M059J (cell line): ENCODE measurements around the gene PREX1. TPM values are rescaled to one million over a fixed set of nuclear protein-coding genes. Genes with fewer than 3 reads are reported as not detected.

Experiments
- DNase-seq: peaks from one replicate; pipeline ENCODE4 v3.0.0-alpha.2; 2012; ENCODE audit warnings: low read depth
- total RNA-seq: library from RNA; depleted of rRNA; stranded (reverse); fragments of >200 nt; shearing (Covaris generic); gene quantifications from 2 replicates; pipeline ENCODE4 v1.2.3, GENCODE V29; 2014

The PREX1 gene
- total RNA-seq, 1 experiment from 2014 or later = 5.2 TPM

DNA sequence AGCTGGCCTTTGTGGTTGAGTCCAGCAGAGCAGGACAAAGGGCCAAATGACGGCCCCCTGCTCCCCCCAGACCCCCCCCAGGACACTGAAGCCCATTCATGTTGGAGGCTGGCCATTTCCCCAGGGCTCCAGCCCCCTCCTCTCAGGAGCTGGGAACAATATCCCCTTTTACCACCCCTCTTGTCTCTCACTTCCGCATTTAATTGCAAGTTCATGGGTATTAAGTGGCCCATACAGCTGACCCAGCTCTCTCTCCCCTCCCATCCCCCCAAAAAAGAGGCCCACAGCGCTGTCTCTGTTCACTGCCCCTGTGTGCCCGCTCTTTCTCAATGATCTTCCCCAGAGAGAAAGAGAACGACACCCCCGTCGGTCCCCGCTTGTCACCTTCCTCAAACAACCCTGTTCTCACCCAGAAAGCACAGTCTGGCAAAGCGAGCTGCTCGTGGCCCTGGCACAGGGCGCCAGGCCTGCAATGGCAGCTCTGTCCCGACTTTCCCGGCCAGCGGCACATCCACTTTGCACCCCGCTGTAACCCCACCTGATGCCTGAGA is 30.4 kb downstream of the PREX1 start:
- DNase-seq = no peak

DNA sequence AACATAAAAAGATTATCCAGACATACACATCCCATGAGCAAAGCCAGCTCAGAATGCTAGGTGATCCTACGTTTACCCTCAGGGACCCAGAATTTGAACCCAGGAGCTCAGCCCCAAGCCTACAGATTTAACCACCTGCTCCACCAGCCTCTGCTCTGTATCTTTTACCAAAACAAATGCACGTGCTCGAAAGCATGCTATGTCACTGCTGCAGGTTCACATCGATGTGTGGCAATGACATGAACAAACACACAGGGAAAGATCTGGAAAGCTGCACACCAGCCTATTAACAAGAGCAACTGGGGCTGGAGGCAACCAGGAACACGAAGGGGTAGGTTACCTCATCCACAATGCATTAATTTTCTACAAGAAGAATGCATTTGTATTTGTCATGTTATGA is 32.1 kb downstream of the PREX1 start:
- no peak for DNase-seq

DNA sequence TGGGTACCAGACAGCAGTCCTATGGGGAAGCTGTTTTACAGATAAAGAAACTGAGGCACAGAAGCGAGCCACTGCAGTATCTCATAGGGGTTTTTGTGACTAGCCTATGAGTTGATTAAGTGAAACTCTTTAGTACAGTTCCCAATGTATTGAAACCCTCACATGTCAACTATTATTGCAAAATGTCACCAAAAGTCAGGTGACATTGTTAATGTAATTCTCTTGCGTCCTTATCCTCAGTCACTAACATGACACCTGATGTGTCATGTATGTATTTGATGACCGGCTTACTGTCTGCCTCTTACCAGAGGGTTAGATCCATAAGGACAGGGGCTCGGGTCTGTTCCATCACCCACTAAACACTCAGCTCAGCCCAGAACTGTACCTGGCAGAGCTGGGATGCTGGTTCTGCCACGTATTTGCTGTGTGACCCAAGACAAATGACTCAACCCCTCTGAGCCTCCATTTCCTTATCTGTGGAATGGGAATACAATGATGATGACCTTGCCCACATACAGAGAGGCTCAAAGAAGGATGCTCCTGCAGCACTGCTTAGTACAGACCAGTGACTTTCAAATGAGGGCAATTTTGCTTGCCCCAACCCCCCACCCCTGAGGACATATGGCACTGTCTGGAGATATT is 32.9 kb downstream of the PREX1 start:
- DNase-seq = no peak

DNA sequence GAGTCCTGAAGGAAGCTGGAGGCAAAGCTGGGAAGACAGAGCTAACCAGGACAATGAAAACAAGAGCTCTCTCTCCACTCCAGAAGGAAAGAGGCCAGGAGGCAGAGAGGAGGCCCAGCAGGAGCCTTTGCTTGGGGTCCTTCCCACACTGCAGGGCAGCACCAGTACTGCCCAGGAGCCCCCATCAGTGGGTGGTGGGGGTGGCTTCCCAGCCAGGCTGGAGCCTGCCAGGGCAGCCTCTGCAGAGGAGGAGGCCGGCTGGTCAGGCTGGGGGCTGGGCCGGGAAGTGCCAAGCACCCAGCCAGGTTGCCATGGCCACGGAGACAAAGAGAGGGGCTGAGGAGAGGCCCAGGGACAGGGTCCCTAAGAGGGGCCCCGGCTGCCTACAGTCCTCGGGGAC is 33.4 kb downstream of the PREX1 start:
- DNase-seq = no peak

DNA sequence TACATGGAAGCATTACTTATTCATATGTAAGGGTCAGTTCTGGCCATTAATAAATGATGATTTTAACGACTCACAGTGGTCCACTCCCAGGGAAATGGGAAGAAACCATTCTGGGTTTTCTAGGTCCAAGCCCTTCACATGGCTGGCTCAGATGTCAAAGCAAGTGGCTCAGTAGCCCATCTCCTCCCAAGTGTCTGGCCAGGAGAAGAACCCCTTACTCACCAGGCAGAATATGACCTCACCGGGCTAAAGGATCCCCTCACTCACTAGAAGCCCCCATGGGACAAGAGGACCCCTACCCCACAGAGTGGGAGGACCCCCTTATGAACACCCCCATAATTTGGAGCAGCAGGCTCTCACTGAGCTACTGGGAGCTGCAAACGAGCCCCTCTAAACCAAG is 34.0 kb downstream of the PREX1 start:
- no peak for DNase-seq

DNA sequence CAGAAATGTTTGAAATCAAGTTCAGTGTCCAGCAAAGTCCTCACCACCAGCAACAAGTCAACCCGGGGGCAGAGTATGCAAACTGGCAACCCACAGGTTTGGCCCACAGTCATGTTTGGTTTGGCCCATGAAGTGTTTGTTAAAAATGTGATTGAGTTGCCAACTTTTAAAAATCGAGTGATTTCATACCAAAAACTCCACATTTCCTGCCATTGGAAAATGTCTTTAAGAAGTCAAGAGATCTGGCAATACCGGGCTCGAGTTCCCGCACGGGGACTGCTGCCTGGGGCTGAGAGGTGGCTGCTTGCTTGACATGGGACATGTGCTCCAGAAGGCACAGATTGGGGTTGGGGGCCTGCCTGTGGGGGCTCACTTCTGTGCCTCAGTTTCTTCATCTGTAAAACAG is 36.1 kb downstream of the PREX1 start:
- peak; percentile 75 for DNase-seq

DNA sequence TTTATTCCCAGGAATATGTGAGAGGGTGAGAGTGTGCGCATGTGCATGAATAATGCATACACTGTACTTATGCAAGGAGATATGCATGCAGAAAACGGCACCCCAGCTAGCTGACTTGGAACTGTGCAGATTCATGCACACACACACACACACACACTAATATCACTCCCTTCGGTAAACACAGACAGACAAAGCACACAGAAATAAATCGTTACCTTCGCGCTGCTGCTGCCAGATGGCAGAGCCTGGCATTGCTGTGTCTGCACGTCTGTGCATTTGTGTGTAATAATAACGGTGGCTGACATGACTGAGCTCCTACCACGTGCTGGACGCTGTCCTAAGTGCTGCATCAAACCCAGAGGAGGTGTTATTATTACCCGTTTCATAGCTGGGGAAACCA is 36.8 kb downstream of the PREX1 start:
- no peak for DNase-seq

DNA sequence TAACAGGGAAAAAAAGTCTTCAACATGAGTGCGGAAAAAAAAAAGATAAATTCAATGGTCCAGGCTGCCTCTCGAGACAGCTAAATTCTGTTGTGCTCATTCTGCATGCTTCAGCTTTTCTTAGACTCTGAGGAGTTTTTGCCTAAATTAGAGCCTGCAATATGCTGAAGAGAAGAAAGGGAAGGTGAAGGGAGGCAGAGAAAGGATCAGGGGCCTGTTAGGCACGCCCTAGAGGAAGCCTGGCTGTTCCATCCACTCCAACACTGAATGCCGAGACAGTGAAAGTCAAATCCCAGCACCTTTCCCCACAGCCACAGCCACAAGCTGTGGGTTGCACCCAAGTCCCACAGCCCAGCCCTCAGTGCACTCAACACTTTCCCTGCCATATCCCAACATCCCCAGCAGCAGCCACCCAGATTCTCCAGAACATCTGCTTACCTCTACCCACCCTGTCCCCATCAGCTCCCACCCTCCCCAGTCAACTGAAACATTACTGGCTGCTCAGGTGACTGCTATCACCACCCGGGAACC is 37.3 kb downstream of the PREX1 start:
- DNase-seq = no peak

DNA sequence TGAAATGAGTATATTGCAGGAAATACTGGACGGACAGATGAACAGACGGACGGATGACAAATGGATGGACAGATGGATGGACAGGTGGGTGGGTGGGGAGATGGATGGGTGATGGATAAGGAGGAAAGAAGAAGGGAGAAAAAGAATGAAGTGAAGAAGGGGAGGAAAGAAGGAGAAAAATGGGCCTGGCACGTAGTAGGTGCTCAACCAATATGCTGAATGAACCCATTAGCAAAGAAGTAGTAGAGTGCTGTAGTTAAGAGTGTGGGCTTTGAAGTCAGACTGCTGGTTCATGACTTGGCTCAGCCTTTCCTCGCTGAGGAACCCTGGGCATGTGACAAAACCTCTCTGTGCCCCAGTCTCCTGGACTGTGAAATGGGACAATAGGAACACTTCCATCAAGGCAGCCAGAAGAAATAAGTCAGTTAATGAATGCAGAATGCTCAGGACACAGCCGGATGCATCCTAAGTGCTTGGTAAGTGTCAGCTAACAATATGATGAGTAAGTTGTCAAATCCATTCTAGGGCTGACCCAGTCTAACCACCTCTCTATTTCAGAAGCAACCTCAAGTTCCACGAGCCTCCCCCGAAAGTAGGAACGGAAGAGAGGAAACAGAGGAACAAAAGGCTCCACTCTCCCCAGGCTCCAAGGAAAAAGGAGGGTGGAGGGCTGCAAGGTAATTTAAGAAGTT is 37.9 kb downstream of the PREX1 start:
- no peak for DNase-seq

DNA sequence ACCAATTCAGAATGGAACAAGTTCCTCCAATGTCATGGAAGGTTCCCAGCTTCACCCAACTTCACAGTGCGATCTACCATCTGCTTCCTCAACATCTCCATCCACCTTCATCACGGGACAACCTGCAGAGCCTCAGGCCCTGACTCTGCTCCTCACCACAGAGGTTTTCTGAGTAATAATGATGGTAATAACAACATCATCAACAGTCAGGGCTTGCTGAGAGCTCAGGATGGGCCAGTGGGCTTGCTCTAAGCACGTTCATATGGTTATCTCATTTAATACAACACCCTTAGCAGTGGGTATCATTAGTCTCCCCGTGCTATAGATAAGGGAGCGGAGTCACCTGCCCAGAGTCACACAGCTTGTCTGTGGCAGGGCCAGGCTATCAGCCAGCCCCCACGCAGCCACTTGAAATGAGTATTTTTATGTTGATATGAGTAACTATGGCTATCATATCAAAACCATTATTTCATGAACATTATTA is 38.6 kb downstream of the PREX1 start:
- no peak for DNase-seq

DNA sequence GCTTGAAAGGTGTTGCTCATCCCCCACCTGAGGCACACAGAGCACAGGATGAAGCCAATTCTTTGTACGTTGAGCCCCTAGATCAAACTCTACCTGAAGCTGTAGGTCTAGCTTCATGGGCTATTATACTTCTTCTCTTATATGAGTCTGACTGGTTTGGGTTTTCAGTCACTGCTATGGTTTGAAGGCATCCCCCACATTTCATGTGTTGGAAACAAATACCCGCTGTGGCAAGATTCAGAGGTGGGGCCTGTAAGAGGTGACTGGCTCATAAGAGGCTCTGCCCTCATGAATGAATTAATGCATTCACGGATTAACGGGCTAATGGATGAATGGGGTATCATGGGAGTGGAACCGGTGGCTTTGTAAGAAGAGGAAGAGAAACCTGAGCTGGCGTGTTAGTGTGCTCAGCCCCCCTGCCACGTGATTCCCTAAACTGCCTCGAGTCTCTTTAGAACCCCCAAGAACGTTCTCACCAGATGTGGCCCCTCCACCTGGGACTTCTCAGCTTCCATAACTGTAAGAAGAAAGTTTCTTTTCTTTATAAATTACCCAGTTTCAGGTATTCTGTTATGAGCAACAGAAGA is 39.2 kb downstream of the PREX1 start:
- no peak for DNase-seq

DNA sequence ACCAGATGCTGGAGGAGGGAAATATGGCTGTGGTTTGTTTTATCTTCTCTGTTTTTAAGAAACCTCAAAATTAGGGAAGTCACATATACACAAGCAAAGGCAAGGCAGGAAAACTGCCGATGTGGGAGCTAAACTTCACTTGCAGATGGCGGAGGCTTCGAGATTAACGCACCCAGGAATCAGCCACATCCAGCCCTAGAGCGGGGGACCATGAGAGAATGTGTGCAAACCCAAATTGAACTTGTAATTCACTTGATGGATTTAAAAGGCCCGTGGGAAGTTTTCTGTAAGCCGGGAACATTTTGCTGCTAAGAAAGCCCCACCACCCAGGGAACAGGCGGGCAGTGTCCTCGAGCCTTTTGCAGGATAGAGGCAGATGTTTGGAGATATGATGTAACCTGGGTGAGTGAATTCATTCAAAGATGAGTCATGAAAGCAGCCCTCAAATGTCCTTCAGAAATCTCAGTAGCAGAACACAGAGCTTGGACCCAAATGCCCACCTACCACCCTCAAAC is 39.9 kb downstream of the PREX1 start:
- peak; percentile 70 for DNase-seq

DNA sequence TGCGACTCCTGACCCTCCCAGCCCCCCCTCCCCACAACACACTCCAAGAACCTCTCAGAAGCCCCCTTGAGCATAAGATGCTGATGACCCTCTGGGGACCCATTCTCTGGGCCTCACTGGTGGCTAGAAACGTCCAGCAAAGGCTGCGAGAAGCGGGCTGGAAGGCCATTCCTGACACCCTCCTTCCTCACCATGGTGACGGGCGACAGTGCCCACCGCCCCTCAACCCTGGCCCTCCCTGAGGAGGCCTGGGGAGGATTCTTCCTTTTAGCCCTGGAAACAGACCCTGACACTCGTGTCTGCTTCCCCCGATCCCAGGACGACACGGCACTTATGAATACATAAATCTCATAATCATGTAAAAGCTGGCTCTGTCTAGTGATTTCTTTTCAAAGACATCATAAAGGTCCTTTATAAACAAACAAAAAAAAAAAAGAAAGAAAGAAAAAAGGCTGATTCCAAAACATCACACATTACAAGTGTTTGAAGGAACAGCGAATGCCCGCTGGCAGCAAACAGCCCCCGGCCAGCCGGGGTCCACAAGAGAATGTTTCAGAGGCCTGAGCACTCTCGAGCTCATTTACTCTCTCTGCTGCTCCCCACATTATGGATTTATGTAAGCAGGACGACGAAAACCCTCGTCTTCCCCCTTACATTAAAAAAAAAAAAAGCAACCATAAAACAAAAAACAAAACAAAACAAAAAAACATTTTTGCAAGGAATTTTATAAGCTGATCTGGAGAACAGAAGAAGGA is 40.7 kb downstream of the PREX1 start:
- DNase-seq = no peak

DNA sequence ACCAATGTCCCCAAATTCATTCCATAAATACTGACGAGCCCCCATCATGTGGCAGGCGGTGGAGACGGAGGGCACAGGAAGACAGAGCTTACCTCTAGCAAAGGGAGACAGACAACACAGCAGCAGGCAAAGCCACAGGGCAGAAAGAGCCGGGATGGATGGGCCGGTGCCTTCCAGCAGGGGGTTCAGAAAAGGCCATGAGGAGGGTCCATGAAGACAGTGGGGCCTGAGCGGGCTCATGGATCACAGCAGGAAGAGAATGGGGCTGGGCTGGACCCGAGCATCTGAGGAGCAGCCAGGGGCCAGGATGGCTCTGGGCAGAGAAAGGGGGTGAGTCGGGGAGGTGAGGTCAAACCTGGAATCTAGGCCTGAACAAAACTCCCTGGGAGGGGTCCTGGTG is 42.0 kb downstream of the PREX1 start:
- DNase-seq = no peak

DNA sequence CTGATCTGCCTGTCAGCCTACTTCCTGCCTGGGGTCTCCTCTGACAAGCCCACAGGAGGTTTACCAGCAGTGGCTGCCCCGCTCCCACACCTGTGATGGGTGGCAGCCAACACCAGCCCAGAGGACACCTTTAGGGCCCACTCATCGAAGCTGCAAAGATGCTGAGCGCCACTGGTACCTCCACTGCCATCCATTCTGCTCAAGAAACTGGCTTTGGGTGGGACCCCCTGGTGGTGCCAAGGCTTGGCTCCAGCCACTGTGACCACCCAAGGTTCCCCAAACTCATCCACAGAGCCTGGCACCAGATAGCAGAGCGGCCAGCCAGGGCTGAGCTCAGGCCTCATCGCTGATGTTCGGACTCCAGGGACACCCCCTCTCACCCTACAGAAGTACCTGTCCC is 42.5 kb downstream of the PREX1 start:
- DNase-seq = no peak

DNA sequence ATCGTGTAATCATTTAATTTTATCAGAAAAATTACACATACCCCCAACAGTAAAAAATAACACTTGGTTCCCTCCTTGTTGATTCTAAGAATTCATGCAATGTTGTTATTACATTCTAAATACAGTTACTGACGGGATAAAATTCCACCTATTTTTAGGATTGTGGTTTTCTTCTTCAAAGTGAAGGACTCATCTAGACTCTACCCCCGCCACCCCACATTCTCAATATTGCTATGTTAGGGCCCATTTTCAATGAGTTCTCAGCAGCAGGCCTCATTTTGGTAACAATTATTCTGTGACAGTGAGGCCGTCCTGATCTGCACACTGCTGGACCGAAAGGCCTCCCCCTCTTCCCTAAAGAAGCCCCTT is 43.5 kb downstream of the PREX1 start:
- DNase-seq = no peak

DNA sequence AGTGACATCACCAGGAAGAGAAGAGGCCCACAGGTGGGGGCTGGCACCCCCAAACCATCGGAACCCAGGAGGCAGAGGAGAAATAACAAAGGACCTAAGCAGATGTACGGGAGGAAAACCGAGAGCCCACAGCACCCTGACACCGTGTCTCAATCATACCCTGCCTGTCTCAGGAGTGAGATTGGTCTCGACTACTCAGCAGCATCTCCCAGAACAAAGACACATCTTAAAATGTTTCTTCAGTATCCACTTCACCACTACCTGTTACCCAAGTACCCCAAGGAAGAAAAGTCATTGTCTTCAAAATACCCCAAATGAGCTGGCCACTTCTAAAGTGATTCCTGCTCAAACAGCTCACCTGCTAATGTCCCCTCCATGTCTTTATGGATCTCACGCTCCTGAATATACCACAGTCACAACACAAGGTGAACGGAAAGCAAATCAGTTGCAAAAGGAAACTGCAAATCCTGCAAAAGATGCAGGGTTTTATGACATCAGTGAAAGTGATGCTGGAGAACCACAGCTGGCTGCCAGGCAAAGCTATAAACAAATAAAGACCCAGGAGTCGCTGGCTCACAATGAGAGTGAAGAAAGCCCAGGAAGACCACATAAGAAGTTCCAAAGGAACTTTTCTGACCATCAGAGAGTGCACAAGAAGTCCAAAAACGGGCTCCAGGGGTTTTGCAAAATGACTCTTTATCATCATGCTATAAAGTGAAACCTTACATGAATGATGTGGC is 44.1 kb downstream of the PREX1 start:
- DNase-seq = peak; percentile 43

DNA sequence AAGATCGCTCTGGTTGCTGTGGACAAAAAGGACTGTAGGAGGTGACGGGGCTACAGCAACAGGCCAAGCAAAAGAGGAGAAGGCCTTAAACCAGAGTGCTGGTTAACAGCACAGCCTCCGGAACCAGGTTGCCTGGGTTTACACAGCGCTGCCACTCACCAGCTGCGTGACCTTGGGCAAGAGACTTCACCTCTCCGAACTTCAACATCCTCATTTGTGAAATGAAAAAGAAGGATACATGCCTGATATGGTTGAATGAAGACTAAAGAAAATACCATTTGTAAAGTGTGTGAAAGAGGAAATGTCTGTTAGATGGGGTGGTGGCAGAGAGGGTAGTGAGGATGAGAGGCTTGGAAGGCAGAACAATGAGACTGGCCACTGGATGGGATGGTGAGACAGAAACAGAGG is 44.9 kb downstream of the PREX1 start:
- DNase-seq = no peak

DNA sequence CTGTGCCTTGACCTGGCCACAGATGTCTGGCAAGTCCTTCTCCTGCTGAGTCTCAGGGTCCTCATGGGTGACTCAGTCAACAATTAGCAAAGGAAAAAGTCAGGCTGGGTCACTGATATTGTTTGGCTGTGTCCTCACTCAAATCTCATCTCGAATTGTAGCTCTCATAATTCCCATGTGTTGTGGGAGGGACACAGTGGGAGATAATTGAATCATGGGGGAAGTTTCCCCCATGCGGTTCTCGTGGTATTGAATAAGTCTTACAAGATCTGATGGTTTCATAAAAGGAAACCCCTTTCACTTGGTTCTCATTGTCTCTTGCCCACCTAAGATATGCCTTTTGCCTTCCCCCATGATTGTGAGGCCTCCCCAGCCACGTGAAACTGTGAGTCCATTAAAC is 45.7 kb downstream of the PREX1 start:
- no peak for DNase-seq

DNA sequence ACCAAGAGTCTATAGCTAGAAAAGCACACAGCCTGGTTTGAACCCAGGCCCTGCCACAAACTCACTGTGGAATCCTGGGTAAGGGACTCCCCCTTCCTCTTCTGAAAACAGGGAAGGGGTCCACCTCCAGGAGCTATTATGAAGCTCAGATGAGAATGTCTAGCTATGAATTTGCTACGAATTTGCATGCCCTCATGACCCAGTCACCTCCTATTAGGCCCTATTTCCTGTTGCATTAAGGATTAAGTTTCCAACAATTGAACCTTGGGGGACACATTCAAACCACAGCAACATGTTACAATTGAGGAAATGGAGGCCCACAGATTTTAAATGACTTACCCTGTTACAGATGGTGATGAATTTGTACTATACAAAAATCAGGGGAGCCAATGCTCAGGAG is 46.2 kb downstream of the PREX1 start:
- no peak for DNase-seq

DNA sequence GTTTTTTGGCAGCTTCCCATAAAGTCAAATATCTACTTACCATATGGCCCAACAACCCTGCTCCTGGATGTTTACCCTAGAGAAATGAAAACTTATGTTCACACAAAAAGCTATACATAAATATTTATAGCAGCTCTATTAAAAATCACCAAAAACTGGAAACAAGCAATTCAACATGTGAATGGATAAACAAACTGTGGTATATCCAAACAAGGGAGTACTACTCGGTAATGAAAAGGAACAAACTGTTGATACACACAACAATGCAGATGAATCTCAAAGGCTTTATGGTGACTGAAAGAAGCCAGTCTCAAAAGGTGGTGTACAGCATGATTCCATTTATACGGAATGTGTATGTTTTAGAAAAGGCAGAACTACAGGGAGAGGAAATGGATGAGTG is 48.4 kb downstream of the PREX1 start:
- no peak for DNase-seq
